ENCODE results near the gene SMIM35.

Gene SMIM35

GRCh38 chr11:118006153-118006534 lies 80.6 kb downstream of the SMIM35 start:
- Histone ChIP-seq H3K9ac (ENCODE audit: low read depth, low read length) (no peak overlapping the region), H3K36me3 (ENCODE audit: control insufficient read depth, insufficient read depth, low read length) (no peaks in the 10 kb centered on the region), H3K4me3 (ENCODE audit: low read depth, low read length) (no peak overlapping the region), H3K4me1 (ENCODE audit: control insufficient read depth, insufficient read depth, low read length) (peaks cover 10% of the 10 kb centered on the region; the same call in 1 of the 2 replicates), H3K27ac (ENCODE audit: low read depth, low read length) (no peak overlapping the region), H3K9me3 (ENCODE audit: control insufficient read depth, insufficient read depth, low read length) (no peaks in the 10 kb centered on the region), H3K27me3 (ENCODE audit: control insufficient read depth, insufficient read depth, low read length) (no peaks in the 10 kb centered on the region)

- Histone ChIP-seq H3K27ac (ENCODE audit: low read depth, low read length) (no peak overlapping the region), H3K4me1 (ENCODE audit: control insufficient read depth, insufficient read depth, low read length) (peaks cover 10% of the 10 kb centered on the region; the same call in 1 of the 2 replicates), H3K9me3 (ENCODE audit: control insufficient read depth, insufficient read depth, low read length) (no peaks in the 10 kb centered on the region), H3K27me3 (ENCODE audit: control insufficient read depth, insufficient read depth, low read length) (no peaks in the 10 kb centered on the region), H3K36me3 (ENCODE audit: control insufficient read depth, insufficient read depth, low read length) (no peaks in the 10 kb centered on the region), H3K9ac (ENCODE audit: low read depth, low read length) (no peak overlapping the region), H3K4me3 (ENCODE audit: low read depth, low read length) (no peak overlapping the region)
Observed at GRCh38 chr11:118005224-118006152, 81.3 kb downstream of the SMIM35 start.

- H3K27me3 ChIP-seq (ENCODE audit: control insufficient read depth, insufficient read depth, low read length), result no peaks in the 10 kb centered on the region
Observed at GRCh38 chr11:118004543-118005223, 82.1 kb downstream of the SMIM35 start.

GRCh38 chr11:118003456-118003855 lies 83.3 kb downstream of the SMIM35 start:
- no peak overlapping the region for H3K27ac ChIP-seq (ENCODE audit: low read depth, low read length)
- H3K4me1 ChIP-seq (ENCODE audit: control insufficient read depth, insufficient read depth, low read length), result peaks cover 10% of the 10 kb centered on the region; the same call in 1 of the 2 replicates
- no peaks in the 10 kb centered on the region for H3K36me3 ChIP-seq (ENCODE audit: control insufficient read depth, insufficient read depth, low read length)
- H3K4me3 ChIP-seq (ENCODE audit: low read depth, low read length), result no peak overlapping the region
- no peak overlapping the region for H3K9ac ChIP-seq (ENCODE audit: low read depth, low read length)
- H3K9me3 ChIP-seq (ENCODE audit: control insufficient read depth, insufficient read depth, low read length), result no peaks in the 10 kb centered on the region
- no peaks in the 10 kb centered on the region for H3K27me3 ChIP-seq (ENCODE audit: control insufficient read depth, insufficient read depth, low read length)

More at GRCh38 chr11:118004543-118005223, 82.1 kb downstream of the SMIM35 start:
- Histone ChIP-seq H3K9ac (ENCODE audit: low read depth, low read length) (no peak overlapping the region), H3K27ac (ENCODE audit: low read depth, low read length) (no peak overlapping the region), H3K9me3 (ENCODE audit: control insufficient read depth, insufficient read depth, low read length) (no peaks in the 10 kb centered on the region), H3K4me3 (ENCODE audit: low read depth, low read length) (no peak overlapping the region), H3K36me3 (ENCODE audit: control insufficient read depth, insufficient read depth, low read length) (no peaks in the 10 kb centered on the region), H3K4me1 (ENCODE audit: control insufficient read depth, insufficient read depth, low read length) (peaks cover 10% of the 10 kb centered on the region; the same call in 1 of the 2 replicates)

- H3K27ac ChIP-seq (ENCODE audit: low read depth, low read length), result peak overlapping the region; percentile 57
- H3K36me3 ChIP-seq (ENCODE audit: control insufficient read depth, insufficient read depth, low read length), result no peaks in the 10 kb centered on the region
- no peak overlapping the region for H3K9ac ChIP-seq (ENCODE audit: low read depth, low read length)
- no peaks in the 10 kb centered on the region for H3K9me3 ChIP-seq (ENCODE audit: control insufficient read depth, insufficient read depth, low read length)
- no peaks in the 10 kb centered on the region for H3K27me3 ChIP-seq (ENCODE audit: control insufficient read depth, insufficient read depth, low read length)
- peaks cover 10% of the 10 kb centered on the region; the same call in 1 of the 2 replicates for H3K4me1 ChIP-seq (ENCODE audit: control insufficient read depth, insufficient read depth, low read length)
- H3K4me3 ChIP-seq (ENCODE audit: low read depth, low read length), result no peak overlapping the region
Observed at GRCh38 chr11:118002541-118003423, 84.0 kb downstream of the SMIM35 start.

GRCh38 chr11:118002010-118002540 lies 84.7 kb downstream of the SMIM35 start:
- Histone ChIP-seq H3K27ac (ENCODE audit: low read depth, low read length) (peak overlapping the region; percentile 42), H3K9me3 (ENCODE audit: control insufficient read depth, insufficient read depth, low read length) (no peaks in the 10 kb centered on the region), H3K36me3 (ENCODE audit: control insufficient read depth, insufficient read depth, low read length) (no peaks in the 10 kb centered on the region), H3K27me3 (ENCODE audit: control insufficient read depth, insufficient read depth, low read length) (no peaks in the 10 kb centered on the region), H3K9ac (ENCODE audit: low read depth, low read length) (no peak overlapping the region), H3K4me3 (ENCODE audit: low read depth, low read length) (no peak overlapping the region), H3K4me1 (ENCODE audit: control insufficient read depth, insufficient read depth, low read length) (peaks cover 10% of the 10 kb centered on the region; the same call in 1 of the 2 replicates)

GRCh38 chr11:118001494-118001971 lies 85.2 kb downstream of the SMIM35 start:
- no peak overlapping the region for H3K4me3 ChIP-seq (ENCODE audit: low read depth, low read length)
- no peak overlapping the region for H3K9ac ChIP-seq (ENCODE audit: low read depth, low read length)
- no peaks in the 10 kb centered on the region for H3K9me3 ChIP-seq (ENCODE audit: control insufficient read depth, insufficient read depth, low read length)
- no peaks in the 10 kb centered on the region for H3K36me3 ChIP-seq (ENCODE audit: control insufficient read depth, insufficient read depth, low read length)
- H3K4me1 ChIP-seq (ENCODE audit: control insufficient read depth, insufficient read depth, low read length), result peaks cover 10% of the 10 kb centered on the region; the same call in 1 of the 2 replicates
- H3K27ac ChIP-seq (ENCODE audit: low read depth, low read length), result no peak overlapping the region
- H3K27me3 ChIP-seq (ENCODE audit: control insufficient read depth, insufficient read depth, low read length), result no peaks in the 10 kb centered on the region

- Histone ChIP-seq H3K27ac (ENCODE audit: low read depth, low read length) (no peak overlapping the region), H3K36me3 (ENCODE audit: control insufficient read depth, insufficient read depth, low read length) (no peaks in the 10 kb centered on the region), H3K9ac (ENCODE audit: low read depth, low read length) (no peak overlapping the region), H3K4me3 (ENCODE audit: low read depth, low read length) (no peak overlapping the region), H3K4me1 (ENCODE audit: control insufficient read depth, insufficient read depth, low read length) (peaks cover 10% of the 10 kb centered on the region; the same call in 1 of the 2 replicates), H3K9me3 (ENCODE audit: control insufficient read depth, insufficient read depth, low read length) (no peaks in the 10 kb centered on the region), H3K27me3 (ENCODE audit: control insufficient read depth, insufficient read depth, low read length) (no peaks in the 10 kb centered on the region)
Observed at GRCh38 chr11:118000850-118001228, 85.9 kb downstream of the SMIM35 start.

- Histone ChIP-seq H3K27me3 (ENCODE audit: control insufficient read depth, insufficient read depth, low read length) (no peaks in the 10 kb centered on the region), H3K9me3 (ENCODE audit: control insufficient read depth, insufficient read depth, low read length) (no peaks in the 10 kb centered on the region), H3K36me3 (ENCODE audit: control insufficient read depth, insufficient read depth, low read length) (no peaks in the 10 kb centered on the region), H3K9ac (ENCODE audit: low read depth, low read length) (no peak overlapping the region), H3K4me1 (ENCODE audit: control insufficient read depth, insufficient read depth, low read length) (peaks cover 10% of the 10 kb centered on the region; the same call in 1 of the 2 replicates), H3K27ac (ENCODE audit: low read depth, low read length) (no peak overlapping the region), H3K4me3 (ENCODE audit: low read depth, low read length) (no peak overlapping the region)
Observed at GRCh38 chr11:118000067-118000849, 86.5 kb downstream of the SMIM35 start.
